GM18505 (cell line): ENCODE measurements around the gene NAA35.
"Not testable (repeated sequence)": the region's sequence is repeated elsewhere in the genome, so short reads cannot be mapped to it uniquely, and the experiment has no call there.

Experiments
- ATAC-seq: cut with Tn5 transposase; IDR thresholded peaks from one replicate; pipeline ENCODE4 v1.9.1; 2021; ENCODE audit not compliant: unreplicated experiment
- POLR2A ChIP-seq: IDR thresholded peaks from 4 replicates; pipeline ENCODE4 v1.6.1; 2011; ENCODE audit warnings: borderline replicate concordance; ENCODE audit not compliant: insufficient read depth, insufficient read length; ENCODE audit errors: extremely low read depth

Gene NAA35

DNA sequence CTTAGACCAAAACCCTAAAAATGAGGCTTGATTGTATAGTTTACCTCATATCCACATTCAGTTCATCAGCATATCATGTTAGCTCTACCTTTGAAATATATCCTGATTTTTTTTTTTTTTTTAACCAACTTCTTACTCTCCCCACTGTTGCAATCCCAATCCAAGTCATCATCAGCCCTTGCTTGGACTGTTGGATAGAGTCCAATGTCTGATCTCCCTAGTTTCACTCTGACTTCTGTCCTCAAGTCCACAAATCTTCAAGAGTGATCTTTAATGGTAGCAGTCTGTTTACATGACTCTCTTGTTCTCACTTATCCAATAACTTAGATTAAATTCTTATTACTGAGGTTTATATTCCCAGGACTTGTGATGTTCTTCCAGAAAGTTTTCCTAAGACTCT lies 30.8 kb downstream of the NAA35 start:
- TF ChIP-seq POLR2A = no peak
- ATAC-seq = no peak

DNA sequence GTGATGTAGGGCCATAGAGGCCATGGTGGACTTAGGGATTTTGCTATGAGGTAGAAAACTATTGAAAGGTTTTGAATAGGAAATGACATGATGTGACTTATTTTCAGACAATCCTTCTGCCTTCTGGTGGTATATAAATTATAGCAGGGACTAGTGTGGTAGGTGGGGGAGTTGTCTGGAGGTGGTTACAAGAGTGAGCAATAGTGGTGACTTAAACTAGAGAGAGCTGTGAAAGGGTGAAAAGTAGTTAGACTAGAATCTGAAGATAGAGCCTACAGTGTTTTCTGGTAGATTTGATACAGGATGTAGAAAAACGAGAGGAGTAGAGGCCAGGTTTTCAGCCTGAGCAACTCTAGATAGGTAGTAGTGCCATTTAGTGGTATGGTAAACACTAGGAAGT lies 32.3 kb downstream of the NAA35 start:
- no peak for ATAC-seq
- TF ChIP-seq POLR2A = no peak

DNA sequence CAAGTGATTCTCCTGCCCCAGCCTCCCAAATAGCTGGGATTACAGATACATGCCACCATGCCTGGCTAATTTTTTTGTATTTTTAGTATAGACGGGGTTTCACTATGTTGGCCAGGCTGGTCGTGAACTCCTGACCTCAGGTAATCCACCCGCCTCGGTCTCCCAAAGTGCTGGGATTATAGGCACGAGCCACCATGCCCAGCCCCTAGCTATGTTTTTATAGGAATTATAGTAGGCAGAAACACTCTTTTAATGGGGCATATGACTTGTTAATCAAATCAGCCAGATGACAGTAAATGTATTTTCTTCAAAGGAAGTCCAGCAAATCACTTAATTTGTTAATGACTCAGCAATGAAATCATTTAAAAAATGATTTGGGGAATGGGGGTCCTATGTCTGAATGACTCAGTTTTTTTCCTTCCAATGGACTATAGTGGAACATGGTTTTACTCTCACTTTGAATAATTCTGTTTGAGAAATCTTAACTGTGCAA lies 33.2 kb downstream of the NAA35 start:
- not testable (repeated sequence) for ATAC-seq

DNA sequence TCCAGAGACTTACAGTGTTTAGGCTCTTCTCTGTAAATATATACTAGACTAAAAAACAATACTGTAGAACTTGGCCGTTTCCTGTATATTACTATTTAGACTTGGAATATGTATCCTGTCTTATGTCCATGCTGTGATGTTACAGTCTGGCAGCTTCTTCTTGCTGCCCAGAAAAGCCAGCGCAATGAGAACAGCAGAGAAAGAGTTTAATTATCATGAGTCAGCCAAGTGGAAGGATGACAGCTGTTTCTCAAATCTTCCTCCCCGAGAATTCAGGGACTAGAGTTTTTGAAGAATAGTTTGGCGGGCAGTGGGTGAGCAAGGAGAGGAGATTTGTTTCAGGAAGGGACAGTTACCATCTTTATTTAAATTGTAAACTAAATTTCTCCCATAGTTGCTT lies 37.5 kb downstream of the NAA35 start:
- TF ChIP-seq POLR2A = no peak

DNA sequence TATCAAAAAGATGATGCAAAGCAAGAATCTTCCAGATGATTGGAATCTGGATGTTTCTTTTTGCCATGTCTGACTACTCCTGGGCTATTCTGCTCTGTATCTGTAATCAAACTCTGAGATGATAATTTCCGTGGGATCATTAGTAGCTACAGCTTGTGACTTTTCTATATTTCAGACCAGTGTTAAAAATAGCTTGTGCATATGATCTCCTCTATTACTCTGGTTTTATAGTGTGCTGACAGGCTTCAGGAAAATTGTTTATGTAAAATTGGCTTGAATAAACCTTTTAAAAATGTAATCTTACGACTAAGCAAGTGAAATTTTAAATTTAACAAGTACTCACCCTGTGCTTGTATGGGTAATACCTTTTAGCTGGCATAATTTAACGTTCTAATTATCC lies 40.4 kb downstream of the NAA35 start:
- no peak for ATAC-seq
- no peak for TF ChIP-seq POLR2A

More for the DNA sequence above, 37.5 kb downstream of the NAA35 start:
- ATAC-seq = no peak

DNA sequence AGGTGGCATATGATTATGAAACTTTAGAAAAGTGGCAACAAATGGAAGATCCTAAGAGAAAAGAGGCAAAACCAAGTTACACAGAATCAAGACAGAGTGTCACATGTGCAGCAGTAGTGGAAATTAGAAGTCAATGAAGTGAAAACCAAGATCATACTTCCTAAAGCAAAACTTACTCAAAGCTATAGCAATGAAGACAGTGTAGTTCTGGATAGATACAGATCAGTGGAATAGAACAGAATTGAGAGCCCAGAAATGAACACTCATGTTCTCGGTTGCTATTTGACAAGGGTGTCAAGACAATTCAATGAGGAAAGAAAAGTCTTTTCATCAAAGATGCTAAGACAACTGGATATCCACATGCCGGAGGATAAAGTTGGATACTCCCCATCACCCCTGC lies 43.5 kb downstream of the NAA35 start:
- TF ChIP-seq POLR2A = no peak
- ATAC-seq = no peak

DNA sequence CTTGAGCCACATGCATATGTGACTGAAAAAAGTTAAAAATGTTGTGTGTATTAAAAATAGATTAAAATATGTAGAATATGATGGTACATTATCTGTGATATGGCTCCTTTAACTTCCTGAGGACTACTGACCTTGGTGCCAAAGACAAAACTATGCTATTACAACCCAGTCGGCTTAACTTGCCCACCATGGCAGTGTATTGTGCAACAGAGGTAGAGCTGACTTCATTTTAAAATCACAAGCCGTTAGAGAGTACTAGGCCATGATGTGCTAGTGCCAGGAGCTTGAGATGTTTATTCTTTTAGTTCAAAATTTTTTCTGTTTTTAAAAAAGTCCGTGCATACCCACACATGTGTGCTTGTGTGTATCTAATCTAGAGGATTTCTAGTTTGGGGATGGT lies 46.3 kb downstream of the NAA35 start:
- no peak for ATAC-seq
- no peak for TF ChIP-seq POLR2A

DNA sequence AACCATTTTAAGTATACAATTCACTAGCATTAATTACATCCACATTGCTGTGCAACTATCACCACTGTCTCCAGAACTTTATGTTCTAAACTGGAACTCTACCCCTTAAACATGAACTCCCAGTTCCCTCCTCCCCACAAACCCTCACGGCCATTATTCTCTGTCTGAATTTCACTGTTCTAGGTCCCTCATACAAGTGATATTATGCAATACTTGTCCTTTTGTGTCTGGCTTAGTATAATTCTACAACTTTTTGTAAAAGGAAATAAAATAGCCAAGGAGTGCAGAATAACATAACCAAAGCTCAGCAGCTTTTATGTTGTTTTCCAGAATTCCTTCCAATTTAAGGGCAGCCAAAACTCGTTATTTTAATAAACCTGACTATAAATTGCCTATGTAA lies 53.2 kb downstream of the NAA35 start:
- no peak for ATAC-seq
- no peak for TF ChIP-seq POLR2A

DNA sequence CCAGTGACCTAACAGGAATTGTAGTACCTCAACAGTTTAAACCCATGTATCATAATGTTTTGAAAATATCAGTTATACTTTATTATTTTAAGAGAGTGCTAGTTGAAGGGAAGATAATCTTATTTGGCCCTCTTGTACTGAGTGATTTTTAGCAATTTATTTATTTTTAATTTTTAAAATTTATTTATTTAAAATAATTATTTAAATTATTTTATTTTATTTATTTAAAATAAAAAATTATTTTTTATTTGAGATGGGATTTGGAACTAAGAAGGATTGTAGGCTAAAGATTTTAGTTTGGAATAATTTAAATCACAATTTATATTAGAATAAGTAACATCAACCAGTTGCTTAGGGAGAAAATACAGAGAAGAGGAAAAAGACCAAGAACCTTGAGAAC lies 54.2 kb downstream of the NAA35 start:
- no peak for ATAC-seq

DNA sequence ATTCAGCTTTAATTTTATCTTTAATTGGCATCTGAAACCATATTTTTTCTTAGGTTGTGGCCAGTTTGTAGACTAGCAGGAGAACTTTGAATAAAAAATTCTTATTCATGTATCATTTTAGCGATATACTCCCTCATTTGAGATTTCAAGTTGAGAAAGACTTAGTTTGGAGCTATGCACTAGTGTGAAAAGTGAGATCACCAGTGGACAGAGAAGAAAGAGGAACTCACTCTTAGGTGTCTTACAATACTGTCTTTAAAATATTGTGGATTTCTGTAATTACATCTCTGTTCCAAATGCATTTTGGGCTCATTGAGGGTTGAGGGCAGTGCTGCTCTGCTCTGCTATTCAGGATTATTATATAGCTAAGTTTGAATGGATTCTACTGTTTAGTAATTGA lies 54.7 kb downstream of the NAA35 start:
- TF ChIP-seq POLR2A = no peak
- ATAC-seq = no peak

More for the DNA sequence above, 54.2 kb downstream of the NAA35 start:
- TF ChIP-seq POLR2A = no peak

DNA sequence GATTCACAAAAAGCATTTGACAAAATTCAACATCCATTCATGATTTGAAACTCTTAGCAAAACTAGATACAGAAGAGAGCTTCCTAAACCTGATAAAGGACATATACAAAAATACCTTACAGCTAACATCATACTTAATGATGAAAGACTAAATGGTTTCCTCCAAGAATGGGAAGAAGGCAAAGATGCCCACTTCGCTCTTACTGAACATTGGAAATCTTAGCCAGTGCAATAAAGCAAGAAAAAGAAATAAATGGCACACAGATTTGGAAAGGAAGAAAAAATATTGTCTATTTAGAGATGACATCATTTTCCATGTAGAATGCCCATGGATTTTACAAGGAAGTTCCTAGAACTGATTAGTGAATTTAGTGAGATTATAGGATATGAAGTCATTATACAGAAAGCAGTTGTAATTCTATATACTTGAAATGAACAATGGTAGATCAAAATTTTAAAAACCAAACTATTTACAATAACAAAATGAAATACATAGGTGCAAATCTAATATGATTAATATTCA lies 64.4 kb downstream of the NAA35 start:
- ATAC-seq = no peak
- TF ChIP-seq POLR2A = no peak

DNA sequence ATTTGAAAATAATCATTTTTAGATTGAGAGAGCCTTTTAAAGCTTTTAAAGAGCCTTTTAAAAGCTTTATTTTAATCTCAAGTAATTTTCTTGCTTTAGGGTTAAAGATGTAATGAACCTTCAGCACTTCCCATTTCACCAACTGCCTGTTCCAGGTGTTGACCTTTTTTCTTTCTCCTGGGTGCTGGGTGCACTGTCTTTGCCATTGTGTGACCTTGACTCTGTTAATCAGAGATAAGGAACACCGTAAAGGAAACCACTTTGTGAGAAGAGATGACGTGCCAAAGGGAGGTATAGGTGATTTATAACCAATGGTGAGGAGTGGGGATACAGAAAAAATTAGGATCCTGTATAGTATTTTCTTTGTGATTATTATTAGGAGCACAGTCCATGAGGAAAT lies 68.2 kb downstream of the NAA35 start:
- TF ChIP-seq POLR2A = no peak
- ATAC-seq = no peak

DNA sequence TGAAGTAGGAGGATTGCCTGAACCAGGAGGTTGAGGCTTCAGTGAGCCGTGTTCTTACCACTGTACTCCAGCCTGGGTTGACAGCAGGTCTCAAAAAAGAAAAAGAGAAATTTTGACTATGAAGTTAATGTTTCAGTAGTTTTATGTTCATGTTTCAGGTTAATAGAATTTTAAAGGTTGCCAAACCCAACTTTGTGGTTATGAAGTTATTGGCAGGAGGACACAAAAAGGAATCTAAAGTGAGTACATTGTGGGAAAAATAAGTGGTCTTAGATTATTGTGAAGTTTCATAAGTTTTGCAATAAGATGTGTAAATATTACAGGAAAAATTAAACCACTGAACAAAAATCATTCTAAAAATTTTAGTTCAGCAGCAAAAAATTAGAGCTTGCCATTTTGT lies 79.8 kb downstream of the NAA35 start:
- no peak for TF ChIP-seq POLR2A
- no peak for ATAC-seq

DNA sequence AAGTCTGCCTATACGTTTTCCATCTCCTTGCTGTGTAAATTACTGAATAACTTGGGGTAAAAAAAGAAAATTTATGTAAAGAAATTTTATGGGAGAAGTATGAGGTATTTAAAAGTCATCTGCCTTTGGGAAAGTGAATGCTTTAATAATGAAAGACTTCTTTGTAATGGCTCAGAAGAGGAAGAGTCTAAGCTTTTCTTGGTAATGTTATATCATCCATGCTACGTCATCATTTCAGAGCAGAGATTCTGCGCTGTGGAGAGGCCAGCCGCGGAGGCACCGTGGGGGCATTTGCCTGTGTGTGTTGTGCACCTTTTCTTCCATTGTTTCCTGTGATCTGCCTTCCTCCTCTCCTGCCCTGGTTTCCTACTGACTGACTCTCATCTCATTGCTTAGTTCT lies 80.2 kb downstream of the NAA35 start:
- no peak for ATAC-seq
- TF ChIP-seq POLR2A = no peak

DNA sequence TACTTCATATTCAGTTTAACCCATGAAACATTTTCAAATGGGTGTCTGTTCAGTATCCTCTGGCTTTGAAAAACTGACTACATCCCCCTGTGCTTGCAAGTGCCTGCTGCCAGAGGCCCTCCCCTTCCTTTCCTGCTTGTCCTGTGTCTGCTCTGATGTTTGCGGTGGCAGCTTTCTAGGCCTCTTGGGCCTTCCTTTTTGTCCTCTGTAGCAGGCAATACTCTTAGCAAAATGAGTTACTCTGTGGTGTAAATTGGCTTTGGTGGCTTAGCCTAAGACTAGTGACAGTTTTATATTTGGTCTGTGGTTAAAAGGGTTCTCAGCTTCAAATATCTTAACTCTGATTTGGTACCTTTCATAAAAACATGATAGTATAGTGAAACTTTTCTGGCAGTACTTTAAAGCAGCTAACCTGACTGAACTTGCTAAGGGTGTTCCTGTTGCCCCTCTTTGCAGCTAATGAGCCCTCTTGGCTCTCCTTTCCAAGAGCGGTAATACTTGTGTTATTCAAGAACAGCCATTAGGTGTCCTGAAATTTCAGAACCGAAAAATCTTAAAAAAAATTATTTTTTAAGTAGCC lies 81.8 kb downstream of the NAA35 start:
- no peak for TF ChIP-seq POLR2A
- ATAC-seq = no peak
